ENCODE measurements around the gene CNN2.

CNN2 gene

DNA sequence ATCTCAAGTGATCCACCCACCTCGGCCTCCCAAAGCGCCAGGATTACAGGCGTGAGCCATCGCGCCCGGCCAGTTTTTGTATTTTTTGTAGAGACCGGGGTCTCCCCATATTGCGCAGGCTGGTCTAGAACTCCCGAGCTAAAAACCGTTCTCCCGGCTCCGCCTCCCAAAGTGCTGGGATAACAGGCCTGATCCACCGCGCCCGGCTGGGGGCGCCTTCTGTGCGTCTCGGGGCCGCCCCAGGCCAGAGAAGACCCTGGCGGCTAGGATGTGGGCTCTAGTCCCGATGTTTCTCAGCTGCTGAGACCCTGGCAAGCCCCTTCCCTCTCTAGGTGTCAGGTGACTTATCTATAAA is 44.1 kb downstream of the CNN2 start:
- DNase-seq (ENCODE audit: low read depth): no peak
- H3K4me3 ChIP-seq (ENCODE audit: low read depth, low read length): no peak overlapping the region
- TF ChIP-seq, protein P1, sequence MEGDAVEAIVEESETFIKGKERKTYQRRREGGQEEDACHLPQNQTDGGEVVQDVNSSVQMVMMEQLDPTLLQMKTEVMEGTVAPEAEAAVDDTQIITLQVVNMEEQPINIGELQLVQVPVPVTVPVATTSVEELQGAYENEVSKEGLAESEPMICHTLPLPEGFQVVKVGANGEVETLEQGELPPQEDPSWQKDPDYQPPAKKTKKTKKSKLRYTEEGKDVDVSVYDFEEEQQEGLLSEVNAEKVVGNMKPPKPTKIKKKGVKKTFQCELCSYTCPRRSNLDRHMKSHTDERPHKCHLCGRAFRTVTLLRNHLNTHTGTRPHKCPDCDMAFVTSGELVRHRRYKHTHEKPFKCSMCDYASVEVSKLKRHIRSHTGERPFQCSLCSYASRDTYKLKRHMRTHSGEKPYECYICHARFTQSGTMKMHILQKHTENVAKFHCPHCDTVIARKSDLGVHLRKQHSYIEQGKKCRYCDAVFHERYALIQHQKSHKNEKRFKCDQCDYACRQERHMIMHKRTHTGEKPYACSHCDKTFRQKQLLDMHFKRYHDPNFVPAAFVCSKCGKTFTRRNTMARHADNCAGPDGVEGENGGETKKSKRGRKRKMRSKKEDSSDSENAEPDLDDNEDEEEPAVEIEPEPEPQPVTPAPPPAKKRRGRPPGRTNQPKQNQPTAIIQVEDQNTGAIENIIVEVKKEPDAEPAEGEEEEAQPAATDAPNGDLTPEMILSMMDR (IDR thresholded peaks at IDR 0.05; ENCODE audit: control insufficient read depth, extremely low read depth, insufficient read depth): no peak

DNA sequence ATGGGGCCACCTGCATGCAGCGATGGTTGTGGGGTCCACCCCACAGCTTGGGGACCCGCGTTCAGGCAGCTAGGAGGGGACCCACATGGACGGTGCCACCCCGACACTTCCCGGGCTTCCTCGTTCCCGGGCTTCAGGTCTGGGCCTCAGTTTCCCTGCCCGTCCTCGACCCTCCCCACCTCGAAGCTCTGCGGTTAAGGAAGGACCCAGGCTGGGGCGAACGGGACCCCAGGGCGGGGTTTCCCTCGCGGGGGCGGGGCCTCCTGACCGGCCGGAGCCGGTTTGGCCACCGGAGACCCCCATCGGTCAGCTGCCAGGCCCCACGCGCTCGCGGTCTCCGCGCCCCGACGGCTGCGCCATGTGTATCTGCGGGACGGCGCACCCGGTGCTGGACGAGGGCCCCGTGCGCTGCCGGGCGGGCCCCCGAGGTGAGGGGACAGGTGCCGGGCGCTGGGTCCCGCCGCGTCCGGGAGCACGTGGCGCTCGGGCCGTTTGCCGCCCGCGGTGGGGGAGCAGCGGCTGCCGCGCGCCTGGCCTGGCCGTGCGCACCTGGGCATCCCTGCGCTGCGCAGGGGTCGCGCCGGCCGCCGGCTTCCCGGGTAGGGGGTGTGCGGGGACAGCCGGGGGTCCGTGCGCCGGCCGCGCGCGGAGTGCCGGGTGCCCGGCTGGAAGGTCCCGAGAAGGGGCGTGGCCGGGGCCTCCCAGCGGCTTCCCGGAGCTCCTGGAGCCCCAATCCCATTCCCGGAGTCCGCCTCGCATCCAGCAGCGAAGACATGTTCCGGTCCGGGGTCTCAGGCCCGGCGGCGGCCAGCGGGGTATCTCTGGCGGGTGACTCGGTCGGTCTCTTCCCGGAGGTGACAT is 44.8 kb downstream of the CNN2 start:
- no peak for DNase-seq (ENCODE audit: low read depth)
- H3K4me3 ChIP-seq (ENCODE audit: low read depth, low read length): no peak overlapping the region
- TF ChIP-seq, protein P1 (IDR thresholded peaks at IDR 0.05; ENCODE audit: control insufficient read depth, extremely low read depth, insufficient read depth): no peak

DNA sequence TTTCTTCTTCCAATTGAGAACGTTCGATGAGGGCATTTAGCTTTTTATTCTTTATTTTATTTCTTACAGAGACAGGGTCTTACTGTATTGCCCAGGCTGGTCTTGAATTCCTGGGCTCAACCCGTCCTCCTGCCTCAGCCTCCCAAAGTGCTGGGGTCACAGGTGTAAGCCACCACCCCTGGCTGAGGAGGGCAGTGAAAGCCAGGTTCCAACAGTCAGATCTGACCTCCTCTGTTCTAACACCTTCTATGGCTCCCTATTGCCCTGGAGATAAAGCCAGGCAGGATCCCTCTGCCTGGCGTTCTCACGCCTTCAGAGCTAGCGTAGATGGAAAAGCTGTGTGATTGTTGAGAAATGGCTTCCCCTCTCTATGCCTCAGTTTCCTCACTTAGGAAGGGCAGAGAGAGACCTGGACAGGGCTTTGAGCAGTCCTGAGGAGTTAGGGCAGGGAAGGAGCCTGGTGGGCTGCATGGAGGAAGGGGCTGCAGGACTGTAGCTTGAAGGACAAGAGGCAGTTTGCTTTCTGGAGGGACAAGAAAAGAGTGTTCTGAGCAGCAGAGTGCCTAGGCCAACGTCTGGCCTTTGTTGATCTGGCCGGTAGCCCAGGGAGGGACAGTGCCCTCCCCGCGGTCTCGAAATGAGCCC is 46.1 kb downstream of the CNN2 start:
- H3K4me3 ChIP-seq (ENCODE audit: low read depth, low read length): no peak overlapping the region
- DNase-seq (ENCODE audit: low read depth): no peak
- TF ChIP-seq, protein P1 (IDR thresholded peaks at IDR 0.05; ENCODE audit: control insufficient read depth, extremely low read depth, insufficient read depth): no peak

DNA sequence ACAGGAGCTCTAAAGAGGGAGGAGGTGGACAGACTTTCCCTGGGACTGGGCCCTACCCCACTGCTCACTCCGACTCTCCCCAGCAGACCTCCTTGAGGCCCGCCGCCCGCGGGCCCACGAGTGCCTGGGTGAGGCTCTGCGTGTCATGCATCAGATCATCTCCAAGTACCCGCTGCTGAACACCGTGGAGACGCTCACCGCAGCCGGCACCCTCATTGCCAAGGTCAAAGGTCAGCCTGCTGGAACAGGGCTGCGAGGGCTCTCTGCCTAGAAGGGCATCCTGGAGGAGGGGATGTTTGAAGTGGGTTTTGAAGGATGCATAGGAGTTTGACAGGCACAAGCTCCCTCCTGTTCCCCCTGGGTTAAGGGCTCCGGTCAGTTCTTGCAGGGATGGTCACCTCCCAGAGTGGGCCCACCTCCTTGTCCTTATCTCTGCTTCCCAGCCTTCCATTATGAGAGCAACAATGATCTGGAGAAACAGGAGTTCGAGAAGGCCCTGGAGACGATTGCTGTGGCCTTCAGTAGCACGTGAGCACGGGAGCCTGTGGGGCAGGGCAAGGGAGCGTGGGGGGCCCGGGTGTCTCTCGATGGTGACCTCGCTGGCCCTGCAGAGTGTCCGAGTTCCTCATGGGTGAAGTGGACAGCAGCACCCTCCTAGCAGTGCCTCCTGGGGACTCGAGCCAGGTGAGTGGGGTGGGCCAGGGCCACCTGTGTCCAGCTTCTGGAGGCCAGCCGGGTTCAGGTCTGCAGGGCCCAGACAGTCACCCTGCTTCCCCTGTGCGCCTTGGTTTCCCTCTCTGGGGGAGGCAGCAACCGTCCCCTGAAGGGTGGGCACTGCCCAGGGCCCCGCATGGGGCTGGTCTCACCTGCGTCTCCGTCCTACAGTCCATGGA is 46.9 kb downstream of the CNN2 start:
- no peak for DNase-seq (ENCODE audit: low read depth)
- TF ChIP-seq, protein P1 (IDR thresholded peaks at IDR 0.05; ENCODE audit: control insufficient read depth, extremely low read depth, insufficient read depth): no peak
- H3K4me3 ChIP-seq (ENCODE audit: low read depth, low read length): no peak overlapping the region; the same call in 1 of the 2 replicates

DNA sequence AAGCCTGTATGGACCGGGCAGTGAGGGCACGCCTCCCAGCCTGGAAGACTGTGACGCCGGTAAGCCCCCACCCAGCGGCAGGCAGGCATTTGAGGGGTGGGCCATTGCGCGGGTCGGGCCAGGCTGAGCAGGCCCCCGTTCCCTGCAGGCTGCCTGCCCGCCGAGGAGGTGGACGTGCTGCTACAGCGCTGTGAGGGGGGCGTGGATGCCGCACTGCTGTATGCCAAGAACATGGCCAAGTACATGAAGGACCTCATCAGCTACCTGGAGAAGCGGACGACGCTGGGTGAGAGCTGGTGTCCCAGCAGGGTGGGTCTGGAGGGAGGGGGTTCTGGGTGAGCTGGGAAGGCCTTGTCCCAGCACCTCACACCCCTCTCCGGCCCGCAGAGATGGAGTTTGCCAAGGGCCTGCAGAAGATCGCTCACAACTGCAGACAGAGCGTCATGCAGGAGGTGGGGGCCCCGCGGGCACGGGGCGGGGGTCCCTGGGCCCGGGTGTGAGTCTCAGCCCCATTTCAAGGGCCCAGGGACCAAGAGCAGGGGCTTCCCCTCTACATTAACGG is 47.6 kb downstream of the CNN2 start:
- DNase-seq (ENCODE audit: low read depth): no peak
- TF ChIP-seq, protein P1 (IDR thresholded peaks at IDR 0.05; ENCODE audit: control insufficient read depth, extremely low read depth, insufficient read depth): no peak
- H3K4me3 ChIP-seq (ENCODE audit: low read depth, low read length): peak overlapping the region; percentile 62

DNA sequence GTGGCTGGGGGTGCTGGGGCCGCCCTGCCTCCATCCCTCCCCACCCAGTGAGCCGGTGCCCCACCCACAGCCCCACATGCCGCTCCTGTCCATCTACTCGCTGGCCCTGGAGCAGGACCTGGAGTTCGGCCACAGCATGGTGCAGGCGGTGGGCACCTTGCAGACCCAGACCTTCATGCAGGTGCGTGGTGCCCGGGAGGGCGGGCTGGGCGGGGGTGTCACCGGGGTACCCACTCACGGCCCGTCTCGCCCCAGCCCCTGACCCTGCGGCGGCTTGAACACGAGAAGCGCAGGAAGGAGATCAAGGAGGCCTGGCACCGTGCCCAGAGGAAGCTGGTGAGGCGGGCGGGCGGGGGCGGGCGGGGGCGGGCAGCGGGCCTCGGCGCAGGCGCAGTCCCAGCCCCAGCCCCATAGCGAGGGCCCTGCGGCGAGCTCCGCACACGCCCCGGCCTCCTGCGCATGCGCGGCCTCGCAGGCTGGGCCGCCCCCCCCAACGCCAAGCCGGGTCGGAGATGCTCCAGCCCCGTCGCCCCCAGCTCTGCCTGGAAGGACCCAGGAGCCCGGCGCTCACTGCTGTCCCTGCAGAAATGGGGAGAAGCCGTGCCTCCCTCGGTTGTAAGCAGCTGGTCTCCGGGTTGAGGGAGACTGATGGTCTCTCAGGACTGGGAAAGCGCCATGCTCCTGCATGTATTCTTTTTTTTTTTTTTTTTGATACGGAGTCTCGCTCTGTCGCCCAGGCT is 48.3 kb downstream of the CNN2 start:
- no peak for DNase-seq (ENCODE audit: low read depth)
- TF ChIP-seq, protein P1 (IDR thresholded peaks at IDR 0.05; ENCODE audit: control insufficient read depth, extremely low read depth, insufficient read depth): no peak
- H3K4me3 ChIP-seq (ENCODE audit: low read depth, low read length): peak overlapping the region; percentile 62
